ENCODE measurements around the gene ARMC9.
A peak's percentile ranks its signal among the peaks of the same experiment; 100 is the strongest.
"Not testable (repeated sequence)": the region's sequence is repeated elsewhere in the genome, so short reads cannot be mapped to it uniquely, and the experiment has no call there.

ARMC9 gene

DNA sequence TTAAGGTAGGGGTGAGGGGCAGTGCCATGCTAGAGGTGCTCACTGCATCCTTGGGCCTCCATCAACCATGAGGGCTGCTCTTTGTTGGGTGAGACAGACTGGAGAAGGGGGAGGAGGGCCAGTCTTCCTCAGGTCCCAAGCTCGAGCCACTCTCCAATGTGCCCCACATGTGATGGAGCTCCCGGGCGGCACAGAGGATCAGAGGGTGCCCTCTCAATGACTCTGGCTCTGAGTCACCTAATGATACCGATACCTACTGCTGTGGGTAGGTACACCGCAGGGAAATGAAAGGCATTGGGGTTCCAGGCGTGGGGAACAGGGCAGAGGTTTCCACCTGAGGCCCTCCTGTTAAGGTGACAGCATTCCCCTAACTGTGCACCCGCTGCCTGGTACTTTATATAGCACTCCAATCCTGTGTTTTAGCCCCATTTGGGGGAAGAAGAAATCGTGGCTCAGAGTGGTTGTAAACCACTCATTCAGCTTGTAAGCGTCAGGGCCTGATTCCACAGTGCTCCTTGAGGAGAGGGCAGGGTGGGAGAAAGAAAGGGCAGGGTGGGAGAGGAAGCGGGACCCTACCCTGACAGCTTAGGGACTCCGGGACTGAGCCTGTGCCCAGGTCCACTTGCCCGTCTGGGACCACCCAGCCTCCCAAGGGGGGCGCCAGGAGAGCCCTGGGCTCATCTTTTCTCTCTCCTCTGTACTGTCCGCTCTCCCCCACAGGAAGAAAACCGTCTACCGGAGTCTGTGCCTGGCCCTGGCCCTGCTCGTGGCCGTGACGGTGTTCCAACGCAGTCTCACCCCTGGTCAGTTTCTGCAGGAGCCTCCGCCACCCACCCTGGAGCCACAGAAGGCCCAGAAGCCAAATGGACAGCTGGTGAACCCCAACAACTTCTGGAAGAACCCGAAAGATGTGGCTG is 198.8 kb downstream of the ARMC9 start:
- no peak for DNase-seq (ENCODE audit: low spot score)

GRCh38 chr2:231397928-231398294 is 199.5 kb downstream of the ARMC9 start:
- no peak for DNase-seq (ENCODE audit: low spot score)

- DNase-seq (ENCODE audit: low spot score): no peak
Observed at GRCh38 chr2:231398585-231398984, 200.2 kb downstream of the ARMC9 start.

DNA sequence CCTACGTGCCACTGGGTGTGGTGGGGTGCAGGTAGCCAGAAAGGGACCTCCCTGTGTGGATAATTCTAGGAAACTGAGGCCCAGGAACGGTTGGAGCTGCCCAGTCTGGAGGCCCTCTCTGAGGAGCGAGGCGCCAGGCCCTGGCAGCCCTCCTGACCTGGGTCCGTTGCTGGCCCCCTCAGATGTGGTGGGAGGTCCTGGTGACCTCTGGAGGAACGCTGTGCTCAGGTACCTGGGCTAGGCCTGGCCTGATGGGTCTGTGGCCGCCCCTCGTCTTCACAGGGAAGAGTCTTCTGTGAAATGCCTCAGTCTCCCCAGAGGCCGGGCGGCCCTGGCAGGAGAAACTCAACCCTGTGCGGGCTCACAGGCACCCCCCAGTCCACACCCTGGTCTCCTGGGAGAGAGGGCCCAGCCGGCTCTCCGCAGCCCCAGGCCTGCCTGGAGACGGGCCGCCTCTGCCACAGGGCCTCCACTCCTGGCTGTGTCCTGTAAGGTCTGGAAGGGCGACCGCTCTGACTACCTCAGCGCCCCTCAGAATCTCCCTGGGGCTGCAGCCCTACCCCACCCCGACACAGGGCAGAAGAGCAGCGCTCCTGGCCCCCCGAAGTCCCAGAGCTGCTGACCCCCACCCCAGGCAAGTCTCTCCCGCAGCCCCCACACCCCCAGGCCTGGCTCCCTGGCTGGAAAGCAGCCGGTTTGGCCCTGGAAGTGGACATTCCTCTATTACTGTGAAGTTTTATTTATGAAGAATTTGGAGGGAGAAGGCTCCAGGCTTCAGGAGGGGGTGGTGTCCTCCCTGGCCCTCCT is 200.8 kb downstream of the ARMC9 start:
- no peak for DNase-seq (ENCODE audit: low spot score)

- no peak for DNase-seq (ENCODE audit: low spot score)
Observed at GRCh38 chr2:231399853-231400680, 201.6 kb downstream of the ARMC9 start.

GRCh38 chr2:231400681-231401080 is 202.2 kb downstream of the ARMC9 start:
- not testable (repeated sequence) for DNase-seq (ENCODE audit: low spot score)

DNA sequence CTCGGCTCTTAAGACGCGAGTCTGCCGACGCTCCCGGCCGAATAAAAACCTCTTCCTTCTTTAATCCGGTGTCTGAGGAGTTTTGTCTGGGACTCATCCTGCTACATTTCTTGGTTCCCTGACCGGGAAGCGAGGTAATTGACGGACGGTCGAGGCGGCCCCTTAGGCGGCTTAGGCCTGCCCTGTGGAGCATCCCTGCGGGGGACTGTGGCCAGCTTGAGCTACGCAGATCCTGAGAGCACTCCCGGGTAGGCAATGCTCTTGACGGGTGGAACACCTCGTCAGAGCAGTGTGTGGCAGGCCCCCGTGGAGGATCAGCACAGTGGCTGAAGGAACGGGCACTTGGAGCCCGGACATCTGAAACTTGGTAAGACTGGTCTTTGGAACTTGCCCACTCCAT is 202.7 kb downstream of the ARMC9 start:
- DNase-seq (ENCODE audit: low spot score): not testable (repeated sequence)

DNA sequence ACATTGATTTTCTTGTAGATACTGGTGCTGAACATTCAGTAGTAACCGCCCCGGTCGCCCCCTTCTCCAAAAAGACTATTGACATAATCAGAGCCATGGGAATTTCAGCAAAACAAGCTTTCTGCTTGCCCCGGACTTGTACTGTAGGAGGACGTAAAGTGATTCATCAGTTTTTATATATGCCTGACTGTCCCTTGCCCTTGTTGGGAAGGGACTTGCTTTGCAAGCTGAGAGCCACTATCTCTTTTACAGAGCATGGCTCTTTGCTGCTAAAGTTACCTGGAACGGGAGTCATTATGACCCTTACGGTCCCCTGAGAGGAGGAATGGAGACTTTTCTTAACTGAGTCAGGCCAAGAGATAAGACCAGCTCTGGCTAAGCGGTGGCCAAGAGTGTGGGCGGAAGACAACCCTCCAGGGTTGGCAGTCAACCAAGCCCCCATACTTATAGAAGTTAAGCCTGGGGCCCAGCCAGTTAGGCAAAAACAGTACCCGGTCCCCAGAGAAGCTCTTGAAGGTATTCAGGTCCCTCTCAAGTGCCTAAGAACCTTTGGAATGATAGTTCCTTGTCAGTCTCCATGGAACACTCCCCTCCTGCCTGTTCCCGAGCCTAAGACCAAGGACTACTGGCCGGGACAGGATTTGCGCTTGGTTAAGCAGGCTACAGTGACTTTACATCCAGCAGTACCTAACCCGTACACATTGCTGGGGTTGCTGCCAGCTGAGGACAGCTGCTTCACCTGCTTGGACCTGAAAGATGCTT is 205.2 kb downstream of the ARMC9 start:
- DNase-seq (ENCODE audit: low spot score): not testable (repeated sequence)

DNA sequence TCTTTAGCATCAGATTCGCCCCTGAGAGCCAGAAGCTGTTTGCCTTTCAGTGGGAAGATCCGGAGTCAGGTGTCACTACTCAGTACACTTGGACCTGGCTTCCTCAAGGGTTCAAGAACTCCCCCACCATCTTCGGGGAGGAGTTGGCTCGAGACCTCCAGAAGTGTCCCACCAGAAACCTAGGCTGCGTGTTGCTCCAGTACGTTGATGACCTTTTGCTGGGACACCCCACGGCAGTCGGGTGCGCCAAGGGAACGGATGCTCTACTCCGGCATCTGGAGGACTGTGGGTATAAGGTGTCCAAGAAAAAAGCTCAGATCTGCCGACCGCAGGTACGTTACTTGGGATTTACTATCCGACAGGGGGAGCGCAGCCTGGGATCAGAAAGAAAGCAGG is 205.8 kb downstream of the ARMC9 start:
- not testable (repeated sequence) for DNase-seq (ENCODE audit: low spot score)

GRCh38 chr2:231405601-231406367 is 207.4 kb downstream of the ARMC9 start:
- not testable (repeated sequence) for DNase-seq (ENCODE audit: low spot score)

DNA sequence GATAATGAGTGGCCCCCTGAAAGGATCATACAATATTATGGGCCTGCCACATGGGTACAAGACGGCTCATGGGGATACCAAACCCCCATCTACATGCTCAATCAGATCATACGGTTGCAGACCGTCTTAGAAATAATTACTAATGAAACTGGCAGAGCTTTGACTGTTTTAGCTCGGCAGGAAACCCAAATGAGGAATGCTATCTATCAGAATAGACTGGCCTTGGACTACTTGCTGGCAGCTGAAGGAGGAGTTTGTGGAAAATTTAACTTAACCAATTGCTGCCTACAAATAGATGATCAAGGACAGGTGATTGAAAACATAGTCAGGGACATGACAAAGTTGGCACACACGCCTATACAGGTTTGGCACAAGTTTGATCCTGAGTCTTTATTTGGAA is 209.3 kb downstream of the ARMC9 start:
- not testable (repeated sequence) for DNase-seq (ENCODE audit: low spot score)

DNA sequence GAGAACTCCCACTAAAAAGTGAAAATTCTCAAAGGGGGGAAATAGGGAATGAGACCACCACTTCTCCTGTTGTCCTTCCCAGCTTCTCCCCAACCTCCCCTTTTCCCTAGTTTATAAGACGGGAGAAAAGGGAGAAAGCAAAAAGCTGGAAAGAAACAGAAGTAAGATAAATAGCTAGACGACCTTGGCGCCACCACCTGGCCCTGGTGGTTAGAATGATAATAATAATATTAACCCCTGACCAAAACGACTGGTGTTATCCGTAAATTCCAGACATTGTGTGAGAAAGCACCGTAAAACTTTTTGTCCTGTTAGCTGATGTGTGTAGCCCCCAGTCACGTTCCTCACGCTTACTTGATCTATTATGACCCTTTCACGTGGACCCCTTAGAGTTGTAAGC is 209.9 kb downstream of the ARMC9 start:
- not testable (repeated sequence) for DNase-seq (ENCODE audit: low spot score)

GRCh38 chr2:231409776-231410175 is 211.3 kb downstream of the ARMC9 start:
- DNase-seq (ENCODE audit: low spot score): no peak

DNA sequence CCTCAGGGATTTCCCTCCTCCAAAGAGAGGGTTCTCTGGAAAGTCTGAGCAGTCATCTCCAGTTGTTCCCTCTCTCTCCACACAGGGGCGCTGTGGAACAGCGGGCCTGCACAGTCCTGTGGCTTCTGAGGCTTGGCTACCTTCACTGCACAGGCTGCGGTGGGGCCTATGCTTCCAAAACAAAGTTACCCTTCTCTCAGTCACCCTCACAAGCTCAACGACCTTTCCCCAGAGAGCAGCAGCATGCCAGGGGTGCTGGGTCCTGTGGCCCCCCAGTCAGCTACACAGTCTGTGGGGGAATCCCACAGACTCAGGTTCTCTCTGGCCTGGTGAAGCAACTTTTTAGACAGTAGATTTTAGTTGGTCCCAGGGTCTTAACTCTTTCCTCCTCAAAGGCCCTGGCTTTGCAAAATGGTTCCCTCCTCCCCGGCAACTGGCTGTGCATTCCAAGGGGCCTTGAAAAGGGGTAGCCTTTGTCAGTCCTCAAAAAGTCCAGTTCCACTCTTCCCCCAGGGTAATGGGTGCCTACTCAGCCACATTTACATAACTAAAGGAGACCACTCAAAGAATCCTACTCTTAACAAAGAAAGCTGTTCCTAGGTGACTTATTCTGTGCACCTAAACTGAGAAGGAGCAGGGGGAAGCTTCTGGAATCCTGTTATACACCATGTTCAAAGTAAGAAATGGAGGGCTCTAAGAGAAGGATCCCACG is 212.0 kb downstream of the ARMC9 start:
- no peak for DNase-seq (ENCODE audit: low spot score)

DNA sequence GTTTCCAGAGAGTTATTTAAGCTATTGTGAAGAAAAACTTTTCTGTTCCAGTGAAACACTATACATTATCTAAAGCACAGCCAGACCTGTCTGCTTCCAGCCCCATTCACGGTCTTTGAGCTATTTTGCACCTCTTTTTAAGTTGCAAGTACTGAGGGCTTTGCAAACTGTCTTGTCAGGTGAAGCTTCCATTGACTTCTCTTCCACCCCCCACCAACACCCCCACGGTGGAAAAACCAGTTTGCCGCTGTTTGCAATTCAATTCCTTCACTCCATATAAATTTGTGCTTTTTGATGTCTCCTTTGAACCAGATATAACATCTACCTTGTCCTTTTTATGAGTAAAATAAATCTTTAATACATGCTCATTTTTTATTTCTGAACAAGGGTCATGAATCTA is 212.8 kb downstream of the ARMC9 start:
- no peak for DNase-seq (ENCODE audit: low spot score)

DNA sequence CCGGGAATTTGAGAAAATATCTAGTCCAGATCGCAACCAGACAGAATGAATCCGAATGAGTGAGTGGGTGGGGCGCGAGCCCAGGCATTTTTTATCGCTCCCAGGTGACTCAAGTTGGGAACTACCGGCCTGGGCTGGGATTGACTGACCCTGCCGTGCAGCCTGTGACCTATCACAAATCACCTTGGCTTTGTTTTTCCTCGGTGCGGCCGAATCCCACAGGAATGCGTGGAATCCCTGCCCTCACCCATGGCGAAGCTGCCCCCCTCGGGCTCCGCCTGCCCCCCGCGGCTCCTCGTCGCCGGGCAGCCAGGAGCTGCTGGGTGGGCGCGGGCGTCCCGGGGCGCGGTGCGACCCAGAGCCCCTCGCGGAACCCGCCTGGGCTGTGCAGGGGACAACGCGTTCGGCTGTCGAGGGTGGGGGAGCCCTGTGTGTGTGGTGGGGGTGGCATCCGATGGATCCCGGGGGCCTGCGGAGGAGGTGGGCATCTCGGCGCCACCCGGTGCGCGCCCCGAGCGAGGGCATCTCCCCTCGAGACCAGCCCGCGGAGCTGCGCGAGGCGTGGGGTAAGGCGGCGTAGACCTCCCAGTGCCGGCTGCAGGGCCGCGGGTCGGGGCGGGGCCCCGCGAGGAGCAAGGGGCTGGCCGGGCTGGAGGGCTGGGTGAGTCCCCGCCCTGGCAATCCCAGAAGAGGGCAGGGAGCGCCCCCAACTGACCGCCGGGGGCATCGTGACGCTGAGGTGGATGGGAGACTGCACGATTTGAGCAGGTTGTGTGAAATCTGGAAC is 213.6 kb downstream of the ARMC9 start:
- DNase-seq (ENCODE audit: low spot score): peak; percentile 81

DNA sequence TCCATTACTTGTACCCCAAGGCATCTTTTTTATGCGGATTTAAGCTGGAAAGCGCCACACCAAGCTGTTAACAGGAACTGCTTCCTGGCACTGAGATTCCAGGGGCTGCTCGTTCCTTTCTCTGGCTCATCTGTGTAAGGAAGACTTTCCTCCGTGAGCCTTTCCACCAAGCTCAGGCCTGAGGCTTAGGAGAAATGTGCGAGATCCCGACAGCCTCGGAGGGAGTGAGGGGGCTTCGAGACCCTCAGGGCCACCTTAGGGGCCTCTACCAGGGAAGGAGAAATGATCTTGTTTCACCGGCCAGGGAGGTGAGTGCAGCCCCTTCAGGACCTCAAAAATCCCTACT is 214.2 kb downstream of the ARMC9 start:
- DNase-seq (ENCODE audit: low spot score): no peak

DNA sequence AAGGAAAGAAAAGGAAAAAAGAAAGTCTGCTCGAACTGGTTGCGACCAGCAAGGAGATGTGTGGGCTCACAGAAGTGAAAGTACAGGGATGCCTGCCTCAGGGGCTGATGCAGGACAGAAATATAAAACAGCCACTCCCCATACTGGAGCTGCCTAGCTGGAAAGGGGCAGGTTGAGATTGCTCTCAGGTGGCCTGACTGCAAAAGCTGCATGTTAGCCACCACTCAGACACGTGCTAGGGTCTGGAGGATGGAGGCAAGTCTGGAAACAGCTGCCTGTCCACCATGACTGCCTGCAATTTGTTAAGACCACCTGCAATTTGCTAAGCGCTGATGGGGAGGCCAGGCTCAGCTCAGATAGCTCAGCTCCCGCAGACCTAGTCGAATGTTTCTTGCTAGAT is 215.0 kb downstream of the ARMC9 start:
- DNase-seq (ENCODE audit: low spot score): no peak

DNA sequence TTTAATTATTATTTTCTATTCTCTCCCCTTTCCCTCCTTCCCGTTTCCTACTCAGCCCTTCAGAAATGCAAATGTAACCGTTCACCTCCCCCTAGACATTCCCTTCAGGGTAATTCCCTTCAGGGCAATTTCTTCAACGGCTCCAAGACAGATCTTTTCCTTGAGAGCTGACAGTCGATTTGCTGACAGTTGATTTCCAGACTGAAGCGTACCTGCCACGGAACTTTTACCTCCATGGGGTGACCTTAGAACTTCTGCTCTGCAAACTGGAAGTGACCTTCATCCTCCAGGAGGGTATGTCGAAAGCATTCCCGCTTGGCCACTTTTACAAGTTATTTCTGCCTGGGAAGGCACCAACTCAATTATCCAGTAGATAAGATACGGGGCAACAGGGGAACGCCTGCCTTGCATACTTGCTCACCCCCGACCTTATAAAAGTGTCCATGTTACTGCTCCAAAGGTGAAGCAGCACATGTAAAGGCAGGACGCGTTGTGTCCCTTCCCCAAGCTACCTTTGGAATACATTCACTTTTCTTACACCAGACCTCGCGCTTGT is 215.6 kb downstream of the ARMC9 start:
- no peak for DNase-seq (ENCODE audit: low spot score)

Measured in germinal center (tissue), 1 donor.